NCI-H2081 (cell line): ENCODE data around the gene HIPK3.
"Not testable (repeated sequence)": the region's sequence is repeated elsewhere in the genome, so short reads cannot be mapped to it uniquely, and the experiment has no call there.

Experiments
- DNase-seq, 2 experiments: peaks; one replicate each; lab custom pipeline; 2025; lab: John Stamatoyannopoulos, UW

HIPK3 gene

DNA sequence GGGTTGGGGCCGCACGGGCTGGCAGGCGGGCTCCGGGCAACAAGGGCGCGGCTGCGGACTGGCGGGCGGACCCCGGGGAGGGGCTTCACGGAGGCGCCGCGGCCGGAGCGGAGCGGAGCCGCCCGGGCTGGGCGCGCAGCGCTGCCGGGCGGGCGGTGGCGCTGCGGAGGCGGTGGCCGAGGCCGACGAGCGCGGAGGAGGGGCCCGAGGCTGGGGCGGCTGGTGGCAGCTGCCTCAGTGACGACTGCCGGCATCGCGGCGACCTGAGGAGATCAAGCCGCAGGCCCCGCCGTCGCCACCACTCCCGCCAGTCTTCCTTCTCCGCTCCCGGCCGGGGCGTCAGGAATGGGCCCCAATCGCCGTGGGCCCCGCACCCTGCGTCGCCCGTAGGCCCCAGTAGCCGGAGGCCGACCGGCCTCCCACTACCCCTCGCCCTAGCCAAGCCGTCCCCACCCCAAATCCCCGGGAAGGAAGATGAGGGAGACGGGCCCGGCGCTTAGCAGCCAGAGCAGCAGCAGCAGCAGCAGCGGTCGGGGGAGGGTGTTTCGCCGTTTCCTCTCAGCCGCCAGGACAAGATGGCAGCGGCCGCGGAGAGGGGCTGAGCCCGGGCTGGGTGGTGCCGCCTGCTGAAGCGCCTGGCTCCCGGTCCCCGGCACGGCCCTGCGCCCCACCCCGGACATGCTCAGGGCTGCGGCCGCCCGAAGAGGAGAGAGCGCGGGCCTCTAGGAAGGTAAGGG lies at the start of gene HIPK3:
TSS of gene HIPK3 (plus strand) at position 222 of the 737 bp plus-strand sequence.
- DNase-seq = peak; percentile 80 to 83

DNA sequence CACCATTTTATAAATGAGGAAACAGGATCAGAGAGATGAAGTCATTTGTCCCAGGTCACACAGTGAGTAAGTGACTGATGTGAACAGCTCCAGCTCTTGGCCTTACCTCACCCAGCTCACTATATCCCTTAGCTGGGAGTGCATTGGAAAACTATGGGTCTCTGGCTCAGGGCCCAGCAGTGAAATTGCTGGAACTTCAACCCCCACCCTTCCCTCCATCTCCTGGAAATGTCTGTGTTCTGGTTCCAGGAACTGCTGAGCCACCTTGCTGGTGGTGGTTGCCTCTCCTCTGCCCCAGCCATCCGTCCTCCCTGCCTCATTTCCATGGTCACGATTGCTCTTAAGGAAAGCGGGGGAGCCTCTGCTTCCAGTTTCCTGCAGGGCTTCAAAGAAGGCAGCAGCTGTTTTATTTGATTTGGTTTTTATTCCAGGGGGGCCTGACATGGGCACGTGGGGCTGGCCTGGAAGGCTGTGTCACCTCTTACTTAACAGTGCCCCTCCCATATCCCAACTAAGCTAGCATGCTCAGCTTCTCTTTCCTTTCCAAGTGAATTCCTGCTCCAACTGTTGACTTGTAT lies 49.7 kb upstream of the HIPK3 start:
- DNase-seq = no peak

DNA sequence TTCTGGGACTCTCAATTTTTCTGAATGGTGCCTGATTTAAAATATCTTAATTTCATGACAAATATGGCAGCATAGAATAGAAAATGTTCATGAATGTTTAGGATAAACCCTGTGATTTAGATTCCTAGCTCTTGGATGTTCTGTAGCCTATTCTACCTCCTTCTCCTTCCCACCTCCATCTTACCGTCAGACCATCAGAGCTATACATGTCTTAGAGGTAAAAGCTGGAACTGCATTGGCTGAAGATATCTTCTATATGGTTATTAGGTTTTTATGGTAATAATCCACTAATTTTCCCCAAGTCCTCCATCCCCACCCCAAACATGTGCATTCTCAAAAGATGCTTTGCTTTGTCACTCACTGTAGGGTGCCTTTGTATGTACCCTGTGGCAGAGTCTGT lies 49.0 kb upstream of the HIPK3 start:
- no peak for DNase-seq

DNA sequence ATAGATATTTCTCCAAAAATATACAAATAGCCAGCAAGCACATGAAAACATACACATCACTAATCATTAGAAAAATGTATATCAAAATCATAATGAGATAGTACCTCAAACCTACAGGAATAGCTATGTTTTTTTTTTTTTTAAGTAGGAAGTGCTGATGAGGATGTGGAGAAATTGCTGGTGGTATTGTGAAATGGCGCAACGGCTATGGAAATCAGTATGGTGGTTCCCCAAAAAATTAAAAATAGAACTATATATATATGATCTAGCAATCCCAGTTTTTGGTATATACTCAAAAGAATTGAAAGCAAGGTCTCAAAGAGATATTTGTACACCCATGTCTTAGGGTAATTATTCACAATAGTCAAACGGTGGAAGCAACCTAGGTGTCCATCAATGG lies 46.0 kb upstream of the HIPK3 start:
- no peak for DNase-seq

DNA sequence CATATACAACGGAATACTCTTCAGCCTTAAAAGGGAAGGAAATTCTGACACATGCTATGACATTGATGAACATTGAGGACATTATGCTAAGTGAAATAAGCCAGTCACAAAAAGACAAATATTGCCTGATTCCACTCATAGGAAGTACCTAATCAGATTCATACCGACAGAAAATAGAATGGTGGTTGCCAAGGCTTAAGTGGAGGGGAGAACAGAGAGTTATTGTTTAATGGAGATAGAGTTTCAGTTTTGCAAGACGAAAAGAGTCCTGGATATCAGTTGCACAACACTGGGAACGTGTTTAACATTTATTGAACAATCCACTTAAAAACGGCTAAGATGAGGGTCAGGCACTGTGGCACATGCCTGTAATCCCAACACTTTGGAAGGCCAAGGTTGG lies 45.6 kb upstream of the HIPK3 start:
- DNase-seq = no peak

DNA sequence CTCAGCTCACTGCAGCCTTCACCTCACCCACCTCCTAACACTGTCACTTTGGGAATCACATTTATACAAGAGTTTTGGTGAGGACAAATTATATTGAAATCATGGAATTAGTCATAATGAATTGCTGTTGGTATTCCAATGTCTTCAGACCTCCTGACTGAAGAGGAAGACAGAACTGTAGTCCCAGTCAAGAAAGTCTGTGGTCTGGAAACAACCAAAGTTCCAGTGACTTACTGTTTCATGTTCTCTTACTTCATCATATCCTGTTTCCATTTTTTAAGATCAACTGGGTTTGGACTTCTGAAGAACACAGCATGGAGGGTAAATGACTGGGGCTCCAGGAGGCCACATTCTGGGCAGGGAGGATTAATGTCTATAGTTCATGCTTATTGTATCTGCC lies 43.0 kb upstream of the HIPK3 start:
- no peak for DNase-seq

DNA sequence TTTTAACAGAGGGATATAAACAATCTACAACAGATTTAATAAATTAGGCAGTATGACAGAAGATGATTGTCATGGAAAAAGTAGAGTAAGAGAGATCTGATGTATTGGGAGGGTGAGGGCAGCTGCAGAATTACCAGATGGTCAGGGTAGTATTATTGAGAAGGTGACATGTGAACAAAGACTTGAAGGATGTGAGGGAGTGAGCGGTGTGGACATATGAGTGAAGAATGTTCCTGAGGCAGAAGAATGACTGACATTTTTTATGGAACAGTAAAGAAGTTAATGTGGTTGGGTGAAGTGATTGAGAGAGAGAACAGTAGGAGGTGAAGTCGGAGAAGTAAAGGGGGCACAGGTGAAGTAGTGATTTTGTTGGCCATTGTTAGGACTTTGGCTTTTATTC lies 42.4 kb upstream of the HIPK3 start:
- DNase-seq = no peak

DNA sequence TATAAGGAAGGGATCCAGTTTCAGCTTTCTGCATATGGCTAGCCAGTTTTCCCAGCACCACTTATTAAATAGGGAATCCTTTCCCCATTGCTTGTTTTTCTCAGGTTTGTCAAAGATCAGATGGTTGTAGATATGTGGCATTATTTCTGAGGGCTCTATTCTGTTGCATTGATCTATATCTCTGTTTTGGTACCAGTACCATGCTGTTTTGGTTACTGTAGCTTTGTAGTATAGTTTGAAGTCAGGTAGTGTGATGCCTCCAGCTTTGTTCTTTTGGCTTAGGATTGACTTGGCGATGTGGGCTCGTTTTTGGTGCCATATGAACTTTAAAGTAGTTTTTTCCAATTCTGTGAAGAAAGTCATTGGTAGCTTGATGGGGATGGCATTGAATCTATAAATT lies 40.5 kb upstream of the HIPK3 start:
- DNase-seq = not testable (repeated sequence)

DNA sequence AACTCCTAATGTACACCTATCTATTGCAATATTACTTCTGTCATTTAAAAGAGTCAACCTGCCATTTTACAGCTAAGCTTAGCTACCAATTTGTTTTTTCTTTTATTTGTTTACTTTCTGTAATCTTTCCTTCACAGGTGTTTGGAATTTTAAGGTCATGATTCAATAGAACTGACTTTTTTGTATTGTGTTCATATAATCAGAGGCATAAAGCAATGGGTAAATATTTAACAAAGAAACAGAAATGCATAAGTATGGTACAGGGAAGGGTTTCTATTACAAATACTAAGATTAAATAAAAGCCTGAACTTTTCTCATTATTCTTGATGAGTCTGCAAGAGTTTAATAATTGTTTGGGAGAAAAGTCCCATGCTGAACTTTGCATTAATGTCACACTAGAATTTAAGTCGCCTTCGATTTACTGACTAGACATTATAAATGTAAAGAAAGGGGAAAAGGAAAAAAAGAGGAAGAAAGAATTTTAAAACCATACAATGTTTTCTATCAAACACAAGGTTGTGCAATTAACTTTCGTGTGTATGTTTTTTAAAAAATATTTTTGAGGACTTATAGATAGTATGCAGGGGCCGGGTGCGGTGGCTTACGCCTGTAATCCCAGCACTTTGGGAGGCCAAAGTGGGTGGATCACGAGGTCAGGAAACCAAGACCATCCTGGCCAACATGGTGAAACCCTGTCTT lies 35.0 kb upstream of the HIPK3 start:
- DNase-seq = no peak

DNA sequence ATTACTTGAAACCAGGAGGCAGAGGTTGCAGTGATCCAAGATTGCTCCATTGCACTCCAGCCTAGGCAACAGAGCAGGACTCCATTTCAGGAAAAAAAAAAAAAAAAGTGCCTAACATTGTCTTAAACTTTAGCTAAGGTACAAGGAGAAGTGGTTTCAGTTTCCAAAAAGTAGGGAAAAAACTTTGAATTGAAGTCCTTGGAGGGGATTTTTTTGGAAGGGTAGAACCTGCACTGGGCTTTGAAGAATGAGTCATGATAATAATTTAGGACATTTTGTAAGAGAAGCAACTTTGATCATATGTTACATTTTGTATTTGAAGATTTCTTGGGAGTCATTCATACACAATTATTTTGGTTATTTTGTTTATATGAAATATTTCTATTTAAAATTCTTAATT lies 31.8 kb upstream of the HIPK3 start:
- no peak for DNase-seq

DNA sequence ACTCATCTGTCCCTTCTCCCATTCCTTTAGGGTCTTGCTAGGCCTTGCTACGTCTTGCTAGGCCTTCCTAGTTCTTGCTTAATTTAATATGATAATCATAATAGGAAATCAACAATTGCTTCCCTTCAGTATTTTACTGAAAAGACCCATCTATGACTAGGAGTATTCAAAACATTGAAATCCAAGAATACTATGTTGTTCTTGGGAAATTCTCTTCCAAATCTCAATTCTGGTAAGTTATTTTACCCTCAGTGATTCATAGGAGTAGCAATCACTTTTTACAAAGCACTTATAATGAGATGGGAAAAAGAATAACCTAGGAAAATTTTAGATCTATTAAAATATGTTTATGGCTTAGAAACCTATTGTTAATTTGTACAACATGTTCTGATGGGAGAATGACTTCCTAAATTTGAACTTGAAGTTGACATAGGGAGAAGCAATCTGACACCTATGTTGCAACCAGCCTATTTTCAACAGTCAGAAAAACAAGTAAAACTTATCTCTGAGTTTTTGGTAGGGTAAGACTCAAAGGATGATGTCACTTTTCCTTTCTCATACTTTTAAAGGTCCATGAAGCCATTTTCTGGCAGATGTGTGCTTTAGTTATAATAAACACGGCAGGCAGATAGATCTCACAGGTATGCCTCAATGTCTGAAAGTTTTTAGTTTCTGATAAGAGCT lies 29.5 kb upstream of the HIPK3 start:
- no peak for DNase-seq

DNA sequence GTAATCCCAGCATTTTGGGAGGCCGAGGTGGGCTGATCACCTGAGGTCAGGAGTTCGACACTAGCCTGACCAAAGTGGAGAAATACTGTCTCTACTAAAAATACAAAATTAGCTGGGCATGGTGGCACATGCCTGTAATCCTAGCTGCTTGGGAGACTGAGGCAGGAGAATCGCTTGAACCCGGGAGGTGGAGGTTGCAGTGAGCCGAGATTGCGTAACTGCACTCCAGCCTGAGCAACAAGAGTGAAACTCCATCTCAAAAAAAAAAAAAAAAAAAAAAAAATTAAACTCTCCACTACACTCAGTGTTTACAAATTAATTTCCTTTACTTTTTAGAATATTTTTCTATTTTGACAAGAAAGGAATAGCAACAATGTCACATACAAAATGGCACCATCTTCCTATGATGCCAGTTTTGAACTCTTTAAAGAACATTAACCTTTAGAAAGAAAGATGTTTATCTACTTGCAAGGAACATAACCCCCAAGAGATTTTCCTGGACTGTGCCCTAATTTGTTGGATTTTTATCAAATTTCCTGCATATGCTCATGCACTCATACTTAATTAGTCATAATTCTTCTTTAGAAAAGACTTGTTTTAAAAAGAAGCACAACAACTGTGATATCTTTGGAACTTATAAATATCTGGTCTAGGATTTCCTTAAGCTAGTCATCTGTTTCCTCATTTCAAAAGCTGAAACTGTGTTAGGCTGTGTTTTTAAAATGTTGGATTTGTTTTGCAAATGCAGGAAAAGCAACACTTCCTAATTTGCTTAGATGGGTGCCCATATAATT lies 22.6 kb upstream of the HIPK3 start:
- DNase-seq = no peak

DNA sequence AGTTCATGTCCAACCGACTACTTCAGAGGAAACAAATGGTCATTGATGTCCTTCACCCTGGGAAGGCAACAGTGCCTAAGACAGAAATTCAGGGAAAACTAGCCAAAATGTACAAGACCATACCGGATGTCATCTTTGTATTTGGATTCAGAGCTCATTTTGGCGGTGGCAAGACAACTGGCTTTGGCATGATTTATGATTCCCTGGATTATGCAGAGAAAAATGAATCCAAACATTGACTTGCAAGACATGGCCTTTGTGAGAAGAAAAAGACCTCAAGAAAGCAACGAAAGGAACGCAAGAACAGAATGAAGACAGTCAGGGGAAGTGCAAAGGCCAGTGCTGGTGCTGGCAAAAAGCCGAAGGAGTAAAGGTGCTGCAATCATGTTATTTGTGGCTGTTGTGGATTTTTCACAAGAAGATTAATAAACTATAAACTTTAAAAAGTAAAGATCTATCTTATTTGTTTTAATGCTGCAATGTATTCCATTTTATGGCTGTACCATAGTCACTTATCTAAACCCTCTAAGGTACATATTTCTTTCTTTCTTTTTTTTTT lies 20.1 kb upstream of the HIPK3 start:
- no peak for DNase-seq

DNA sequence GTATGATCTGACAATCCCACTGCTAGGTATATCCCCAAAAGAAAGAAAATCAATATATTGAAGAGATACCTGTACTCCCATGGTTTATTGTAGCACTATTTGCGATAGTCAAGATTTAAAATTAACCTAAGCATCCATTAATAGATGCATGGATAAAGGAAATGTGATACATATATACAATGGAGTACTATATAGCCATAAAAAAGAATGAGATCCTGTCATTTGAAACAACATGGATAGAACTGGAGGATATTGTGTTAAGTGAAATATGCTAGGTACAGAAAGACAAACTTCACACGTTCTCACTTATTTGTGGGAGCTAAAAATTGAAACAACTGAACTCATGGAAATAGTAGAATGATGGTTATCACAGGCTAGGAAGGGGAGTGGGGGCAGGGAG lies 14.6 kb upstream of the HIPK3 start:
- DNase-seq = no peak

DNA sequence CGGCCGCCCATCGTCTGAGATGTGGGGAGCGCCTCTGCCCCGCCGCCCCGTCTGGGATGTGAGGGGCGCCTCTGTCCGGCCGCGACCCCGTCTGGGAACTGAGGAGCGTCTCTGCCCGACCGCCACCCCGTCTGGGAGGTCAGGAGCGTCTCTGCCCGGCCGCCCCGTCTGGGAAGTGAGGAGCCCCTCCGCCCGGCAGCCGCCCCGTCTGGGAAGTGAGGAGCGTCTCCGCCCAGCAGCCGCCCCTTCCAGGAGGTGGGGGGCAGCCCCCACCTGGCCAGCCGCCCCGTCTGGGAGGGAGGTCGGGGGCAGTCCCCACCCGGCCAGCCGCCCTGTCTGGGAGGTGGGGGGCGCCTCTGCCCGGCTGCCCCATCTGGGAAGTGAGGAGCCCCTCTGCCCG lies 13.5 kb upstream of the HIPK3 start:
- not testable (repeated sequence) for DNase-seq

DNA sequence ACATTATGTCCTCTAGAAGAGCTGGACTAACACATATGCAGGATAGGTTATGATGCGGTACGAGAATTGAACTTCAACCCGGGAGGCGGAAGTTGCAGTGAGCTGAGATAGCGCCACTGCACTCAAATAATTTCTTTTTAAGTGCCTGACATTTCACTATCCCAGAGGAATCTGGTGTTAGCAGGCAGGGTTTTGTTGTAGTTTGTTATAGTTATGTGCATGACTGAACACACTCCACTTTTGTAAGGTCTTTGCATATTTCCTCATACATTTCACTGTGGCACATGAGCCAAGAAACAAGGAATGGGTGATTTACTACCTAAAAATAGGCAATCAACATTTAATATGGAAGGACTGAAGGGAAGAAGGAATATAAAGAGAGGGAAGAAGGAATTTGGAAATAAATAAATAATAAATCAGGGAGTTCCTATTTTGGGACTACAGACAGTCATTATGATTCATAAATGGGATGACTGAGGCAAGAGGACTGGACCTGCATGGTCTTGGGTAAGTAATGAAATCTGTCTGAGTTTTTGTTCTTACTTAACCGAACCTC lies 8.7 kb upstream of the HIPK3 start:
- DNase-seq = no peak

DNA sequence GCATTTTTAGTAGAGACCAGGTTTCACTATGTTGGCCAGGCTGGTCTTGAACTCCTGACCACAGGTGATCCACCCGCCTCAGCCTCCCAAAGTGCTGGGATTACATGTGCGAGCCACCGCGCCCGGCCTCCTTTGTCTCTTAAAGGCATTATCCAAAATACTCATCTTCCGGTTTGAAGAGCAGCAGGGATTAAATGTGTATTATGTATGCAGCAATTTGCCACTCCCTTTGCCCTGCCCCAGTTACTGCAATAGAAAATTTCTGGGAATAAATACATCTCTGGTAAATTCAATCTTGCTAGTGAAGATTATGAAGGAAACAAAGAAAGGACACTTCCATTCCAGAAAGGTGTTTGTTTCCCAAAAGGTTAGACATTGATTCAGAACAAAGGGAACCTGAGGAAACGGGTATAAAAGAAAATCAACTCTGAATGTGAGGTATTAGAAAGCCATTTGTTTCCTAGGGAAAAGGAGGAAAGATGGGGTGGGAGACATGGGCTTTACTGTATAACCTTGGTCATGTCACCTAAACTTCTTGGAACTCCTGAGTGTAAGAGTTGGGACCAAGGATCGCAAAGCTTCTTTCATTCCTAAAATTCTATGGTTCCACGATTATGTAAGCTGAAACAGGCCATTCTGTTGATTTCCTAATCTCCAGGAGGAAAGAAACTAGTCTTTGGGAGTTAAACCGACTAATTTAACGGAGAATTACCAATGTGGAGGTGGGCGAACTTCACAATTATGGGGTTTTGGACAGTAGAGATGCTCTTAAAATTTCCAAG lies 959 bp upstream of the HIPK3 start:
- DNase-seq = peak; percentile 2 to 48

DNA sequence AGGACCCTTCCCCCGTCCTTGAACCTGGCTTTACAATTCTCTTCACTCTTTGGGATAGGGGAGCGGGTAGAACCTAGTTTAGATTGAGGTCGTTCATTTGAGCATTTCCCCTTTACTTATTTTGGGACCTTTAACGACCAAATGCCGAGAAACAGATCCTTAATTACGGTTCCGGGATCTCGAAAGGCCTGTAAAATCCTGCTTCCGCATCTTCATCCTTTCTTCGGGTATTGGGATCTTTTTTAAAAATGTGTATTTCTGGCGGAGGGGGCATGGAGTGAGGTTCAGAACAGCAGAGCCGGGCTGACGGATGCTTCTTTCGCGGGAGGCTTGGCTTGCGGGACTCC lies 395 bp upstream of the HIPK3 start:
- DNase-seq = no peak

DNA sequence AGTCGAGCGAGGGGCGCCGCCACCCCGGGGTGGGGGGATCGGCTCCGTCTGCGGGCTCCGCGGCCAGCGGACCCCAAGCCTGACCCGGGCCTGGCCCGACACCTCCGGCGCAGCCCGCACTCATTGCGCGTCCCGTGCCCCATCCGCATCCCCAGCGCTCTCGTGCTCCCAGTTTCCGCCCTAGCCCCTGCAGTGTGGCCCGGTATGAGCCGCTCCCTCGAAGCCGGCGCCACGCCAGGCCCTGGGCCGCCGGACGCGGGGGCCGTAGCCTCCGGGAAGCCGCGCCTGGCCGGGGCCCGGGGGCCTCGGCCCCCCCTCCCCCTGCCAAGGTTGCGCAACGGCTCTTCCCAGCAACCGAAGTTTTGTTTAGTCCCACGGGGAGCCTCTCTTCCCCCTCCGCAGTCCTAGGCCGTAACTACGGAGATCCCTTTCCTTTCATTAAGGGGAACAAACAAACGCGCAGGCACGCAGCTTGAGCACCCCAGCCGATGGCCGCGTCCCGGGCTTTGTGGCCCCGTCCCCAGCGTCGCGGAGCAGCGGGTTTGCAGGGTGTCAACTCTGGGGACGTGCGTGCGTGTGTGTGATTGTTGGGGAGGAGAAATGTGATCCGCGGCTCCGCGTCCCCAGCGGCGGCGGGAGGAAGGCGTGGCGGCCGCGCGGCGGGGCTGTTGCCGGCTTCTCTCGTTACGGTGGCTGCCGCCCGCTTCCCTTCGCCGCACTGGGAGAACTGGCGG lies 883 bp downstream of the HIPK3 start:
- peak; percentile 65 to 76 for DNase-seq

DNA sequence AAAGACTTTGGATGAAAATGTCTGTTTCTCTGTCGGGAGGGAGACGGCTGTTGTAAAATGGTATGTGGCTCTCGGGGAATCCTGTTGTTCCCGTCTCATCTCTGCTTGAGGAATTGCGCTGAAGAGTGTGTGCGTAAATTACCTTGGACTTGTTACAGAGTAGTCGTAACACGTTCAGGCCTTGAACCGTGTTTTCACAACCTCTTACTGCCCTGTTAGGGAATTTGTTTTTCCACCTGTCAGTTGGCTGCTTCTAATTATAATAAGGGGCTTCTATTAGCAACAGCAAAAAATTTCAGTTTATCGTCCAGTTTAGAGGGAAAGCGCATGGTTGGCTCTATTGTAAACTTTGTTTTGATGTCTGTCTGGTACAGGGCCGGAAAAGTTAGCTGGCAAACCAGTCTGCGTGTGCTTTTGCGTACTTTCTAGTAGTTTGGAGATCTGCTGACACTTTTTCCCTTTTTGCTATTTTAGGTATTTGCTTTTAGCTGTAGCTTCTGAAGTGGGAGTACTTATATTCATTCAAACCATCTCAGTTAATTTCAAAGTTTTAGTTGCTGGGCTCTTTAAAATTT lies 1.5 kb downstream of the HIPK3 start:
- peak; percentile 35 to 43 for DNase-seq
